AG09309 (cell line): ENCODE results near the gene CCDC57.

Experiments
- DNase-seq: peaks from one replicate; pipeline ENCODE4 v3.0.0-alpha.2; 2010; ENCODE audit warnings: low read depth
- H3K4me3 ChIP-seq: 2 replicates; pipeline ENCODE4 v1.5.1; 2011; ENCODE audit warnings: mild to moderate bottlenecking, low read depth, low read length, moderate library complexity; ENCODE audit not compliant: control insufficient read depth
- CTCF ChIP-seq: IDR thresholded peaks from 2 replicates; pipeline ENCODE4 v1.5.1; 2011; ENCODE audit warnings: mild to moderate bottlenecking, low read depth, low read length, inconsistent platforms; ENCODE audit not compliant: insufficient read depth, control insufficient read depth; ENCODE audit errors: missing control alignments

The CCDC57 gene

GRCh38 chr17:82062984-82063368, 149.7 kb downstream of the CCDC57 start:
- DNase-seq: no peak
- H3K4me3 ChIP-seq: no peak overlapping the region
- no peak for TF ChIP-seq CTCF

DNA sequence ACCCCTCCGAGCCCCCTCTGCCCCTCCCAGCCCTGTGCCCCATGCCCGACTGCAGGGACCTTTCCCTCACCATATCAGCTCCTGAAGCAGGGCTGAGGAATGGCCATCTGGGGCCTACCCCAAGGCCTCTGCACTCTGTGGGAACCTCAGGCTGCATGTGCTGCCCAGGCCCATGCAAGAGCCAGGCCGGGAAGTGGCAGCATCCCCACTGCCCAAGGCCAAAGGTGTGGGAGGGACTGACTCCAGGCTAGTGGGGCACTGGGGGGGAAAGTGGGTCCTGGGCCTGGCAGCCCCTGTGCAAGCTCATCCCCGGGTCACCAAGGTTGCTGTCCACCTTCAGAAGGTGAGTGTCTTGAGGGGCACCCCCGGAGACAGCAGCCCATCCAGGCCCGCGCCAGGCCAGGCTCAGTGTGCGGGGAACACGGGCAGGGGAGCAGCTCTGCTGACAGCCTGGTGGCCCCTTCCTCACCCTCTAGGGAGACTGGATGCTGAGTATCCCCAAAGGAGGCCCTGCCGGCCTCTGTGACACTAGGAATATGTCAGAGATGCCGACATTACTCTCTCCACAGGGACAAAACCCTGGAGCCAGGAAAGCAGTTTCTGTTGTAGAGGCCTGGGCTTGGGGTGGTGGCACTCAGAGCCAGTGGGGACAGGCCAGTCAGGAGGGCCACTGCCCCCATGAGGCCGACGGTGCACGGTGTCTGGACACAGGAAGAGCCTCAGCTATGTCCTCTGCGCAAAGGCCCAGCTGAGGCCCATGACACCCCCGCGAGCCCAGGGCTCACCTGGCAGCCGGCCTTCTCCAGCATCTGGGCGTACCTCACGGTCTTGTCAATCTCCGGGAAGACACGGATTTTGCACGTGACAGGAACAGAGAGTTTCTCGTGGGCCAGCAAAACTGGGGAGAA, 150.3 kb downstream of the CCDC57 start:
- no peak for TF ChIP-seq CTCF
- no peak overlapping the region for H3K4me3 ChIP-seq
- no peak for DNase-seq

DNA sequence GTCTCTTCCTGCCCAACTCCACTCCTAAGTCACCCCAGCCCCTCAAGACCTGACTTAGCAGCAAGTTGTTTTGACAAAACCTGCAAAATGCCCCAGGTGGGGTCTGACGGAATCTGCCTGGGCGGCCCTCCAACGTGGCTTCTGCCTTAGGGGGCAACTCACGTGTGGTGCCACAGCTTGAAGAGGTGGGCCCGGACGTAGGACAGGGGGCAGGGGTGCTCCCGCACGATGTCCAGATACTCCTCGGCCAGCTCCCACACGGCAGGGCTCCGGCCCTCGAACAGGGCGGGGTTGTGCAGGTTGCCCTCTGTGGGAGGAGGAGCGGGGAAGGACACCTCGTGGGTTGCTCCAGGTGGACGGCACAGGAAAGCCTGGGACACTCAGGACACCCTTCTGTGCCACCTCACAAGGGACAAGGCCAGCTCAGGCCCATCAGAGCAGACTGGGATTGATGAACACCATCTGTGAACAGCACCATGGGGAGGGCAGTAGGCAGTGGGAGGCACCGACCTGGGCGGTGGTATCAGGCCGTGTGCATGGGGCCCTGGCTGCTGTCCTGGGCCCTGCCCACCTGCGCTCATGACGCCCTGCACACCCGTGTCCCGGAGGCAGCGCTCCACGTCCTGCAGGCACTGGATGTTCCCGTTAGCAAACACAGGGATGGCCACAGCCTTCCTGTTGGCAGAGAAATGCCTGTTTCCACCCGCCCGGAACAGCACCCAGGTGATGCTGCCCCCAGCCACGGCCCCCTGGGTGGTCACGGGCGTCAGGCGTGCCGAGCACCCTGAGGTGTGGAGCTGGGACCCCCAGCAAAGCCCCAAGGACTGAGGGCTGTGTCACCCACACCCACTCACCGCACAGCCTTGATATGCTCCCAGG, 151.4 kb downstream of the CCDC57 start:
- no peak for TF ChIP-seq CTCF
- H3K4me3 ChIP-seq: no peak overlapping the region
- no peak for DNase-seq

DNA sequence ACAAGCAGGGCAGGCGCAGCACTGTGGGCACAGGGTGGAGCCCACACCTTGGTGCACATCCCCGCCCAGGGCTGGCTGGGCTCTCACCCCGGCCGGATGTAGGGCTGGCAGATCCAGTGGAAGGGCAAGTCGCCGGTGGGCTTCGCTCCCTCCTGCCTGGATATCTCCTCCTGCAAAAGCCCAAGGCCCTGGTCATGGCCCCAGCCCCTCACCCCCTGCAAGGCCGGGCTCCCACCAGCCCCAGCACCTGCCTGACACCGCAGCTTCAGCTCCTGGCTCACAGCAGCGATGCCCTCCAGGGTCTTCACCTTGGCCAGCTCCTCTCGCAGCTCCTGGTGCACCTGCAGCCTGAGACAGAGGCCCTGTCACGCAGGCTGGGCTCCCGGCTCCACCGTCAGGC, 152.0 kb downstream of the CCDC57 start:
- H3K4me3 ChIP-seq: no peak overlapping the region
- TF ChIP-seq CTCF: no peak
- DNase-seq: no peak

- no peak for TF ChIP-seq CTCF
- H3K4me3 ChIP-seq: no peak overlapping the region
- DNase-seq: no peak
Measured at GRCh38 chr17:82060001-82060380, 152.7 kb downstream of the CCDC57 start.

- H3K4me3 ChIP-seq: no peak overlapping the region
- TF ChIP-seq CTCF: no peak
- no peak for DNase-seq
Measured at GRCh38 chr17:82059272-82060000, 153.2 kb downstream of the CCDC57 start.
